GM21367 (cell line): ENCODE data around the gene KRT35.

Experiments used
- ATAC-seq: cut with Tn5 transposase; IDR thresholded peaks from one replicate; pipeline ENCODE4 v1.9.1; 2021; ENCODE audit not compliant: unreplicated experiment

KRT35 gene

GRCh38 chr17:41512546-41513167, 31.7 kb upstream of the KRT35 start:
- ATAC-seq: no peak

DNA sequence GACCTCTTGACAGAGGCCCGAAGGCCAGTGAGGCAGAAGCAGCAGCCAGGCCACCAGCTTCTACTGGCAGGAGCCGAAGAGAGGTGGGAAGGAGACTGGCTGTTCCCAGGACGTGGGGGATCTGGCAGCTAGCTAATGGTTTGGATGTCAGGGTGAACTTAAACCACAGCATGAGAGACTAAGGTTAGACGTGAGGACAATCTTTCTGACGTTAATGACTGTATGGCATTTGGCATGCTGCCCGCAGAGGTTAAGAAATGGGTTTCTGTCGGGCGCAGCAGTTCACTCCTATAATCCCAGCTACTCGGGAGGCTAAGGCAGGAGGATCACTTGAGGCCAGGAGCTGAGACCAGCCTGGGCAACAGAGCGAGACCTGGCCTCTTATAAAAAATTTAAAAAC, 30.8 kb upstream of the KRT35 start:
- ATAC-seq: no peak

GRCh38 chr17:41511116-41511515, 30.2 kb upstream of the KRT35 start:
- ATAC-seq: no peak

- ATAC-seq: no peak
Observed at GRCh38 chr17:41510251-41511065, 29.5 kb upstream of the KRT35 start.

DNA sequence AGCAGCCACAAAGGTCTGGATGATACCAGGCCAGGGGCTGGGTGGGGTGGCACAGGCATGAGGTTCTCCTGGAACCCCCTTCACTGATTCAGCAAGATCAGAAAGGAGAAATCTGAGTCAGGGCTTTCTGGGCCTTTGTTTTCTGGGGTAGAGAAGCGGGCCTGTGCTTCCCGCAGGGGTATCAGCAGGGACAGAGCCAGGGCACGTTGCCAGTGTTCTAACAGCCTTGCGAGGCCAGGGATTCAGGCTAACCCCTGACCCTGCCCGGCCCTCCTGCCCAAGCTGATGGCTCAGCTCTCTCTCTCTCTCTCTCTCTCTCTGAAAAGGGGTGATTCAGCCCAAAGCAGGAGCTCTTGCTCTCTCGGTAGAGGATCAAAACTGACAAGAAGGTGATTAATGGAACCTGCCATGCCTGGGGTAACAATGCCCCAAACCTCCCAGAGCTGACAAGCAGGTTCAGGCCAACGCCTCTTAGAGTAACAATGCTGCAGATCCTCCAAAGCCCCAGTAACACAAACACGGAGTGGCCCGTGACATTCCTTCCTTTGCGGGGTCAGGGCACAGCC, 26.4 kb upstream of the KRT35 start:
- no peak for ATAC-seq

- ATAC-seq: no peak
Observed at GRCh38 chr17:41505809-41506767, 25.1 kb upstream of the KRT35 start.

- ATAC-seq: no peak
Observed at GRCh38 chr17:41505007-41505808, 24.3 kb upstream of the KRT35 start, which contains the start of gene KRT13. TSS of gene KRT13 (minus strand) at chr17:41505612. CDS start at chr17:41505550, 62 bp downstream.

DNA sequence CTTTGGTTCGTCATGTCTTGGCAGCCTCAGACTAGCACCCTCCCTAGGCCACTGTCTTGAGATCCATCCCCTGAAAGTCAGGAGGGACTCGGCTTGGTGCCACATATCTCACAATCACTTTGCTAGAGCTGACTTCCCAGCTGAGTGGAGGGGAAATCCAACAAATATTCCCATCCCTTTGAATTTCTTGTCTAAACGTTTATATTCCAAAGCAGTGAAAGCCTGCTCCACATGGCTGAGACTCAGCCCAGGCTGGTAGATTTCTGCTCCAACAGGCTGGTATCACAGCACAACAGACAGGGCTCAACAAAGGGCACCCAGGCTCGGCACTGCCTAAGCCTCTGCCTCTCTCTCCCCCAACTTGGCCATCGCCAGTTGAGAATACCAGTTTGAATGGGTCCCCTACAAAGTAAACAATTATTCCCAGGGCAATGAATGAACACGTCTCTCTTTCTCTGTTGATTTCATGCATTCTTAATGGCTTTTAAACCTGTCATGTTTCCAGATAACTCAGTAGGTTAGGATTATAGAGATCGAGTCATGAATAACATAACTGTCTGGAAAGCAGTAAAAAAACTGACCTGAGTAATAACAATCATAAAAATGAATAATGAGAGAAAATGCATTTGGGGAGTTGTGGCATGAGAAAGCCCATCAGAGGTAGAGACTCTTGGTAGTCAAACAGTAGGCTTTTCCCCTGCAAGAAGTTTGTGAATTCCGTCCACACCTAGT, 23.5 kb upstream of the KRT35 start:
- no peak for ATAC-seq

- ATAC-seq: no peak
Observed at GRCh38 chr17:41503202-41503601, 22.3 kb upstream of the KRT35 start.

DNA sequence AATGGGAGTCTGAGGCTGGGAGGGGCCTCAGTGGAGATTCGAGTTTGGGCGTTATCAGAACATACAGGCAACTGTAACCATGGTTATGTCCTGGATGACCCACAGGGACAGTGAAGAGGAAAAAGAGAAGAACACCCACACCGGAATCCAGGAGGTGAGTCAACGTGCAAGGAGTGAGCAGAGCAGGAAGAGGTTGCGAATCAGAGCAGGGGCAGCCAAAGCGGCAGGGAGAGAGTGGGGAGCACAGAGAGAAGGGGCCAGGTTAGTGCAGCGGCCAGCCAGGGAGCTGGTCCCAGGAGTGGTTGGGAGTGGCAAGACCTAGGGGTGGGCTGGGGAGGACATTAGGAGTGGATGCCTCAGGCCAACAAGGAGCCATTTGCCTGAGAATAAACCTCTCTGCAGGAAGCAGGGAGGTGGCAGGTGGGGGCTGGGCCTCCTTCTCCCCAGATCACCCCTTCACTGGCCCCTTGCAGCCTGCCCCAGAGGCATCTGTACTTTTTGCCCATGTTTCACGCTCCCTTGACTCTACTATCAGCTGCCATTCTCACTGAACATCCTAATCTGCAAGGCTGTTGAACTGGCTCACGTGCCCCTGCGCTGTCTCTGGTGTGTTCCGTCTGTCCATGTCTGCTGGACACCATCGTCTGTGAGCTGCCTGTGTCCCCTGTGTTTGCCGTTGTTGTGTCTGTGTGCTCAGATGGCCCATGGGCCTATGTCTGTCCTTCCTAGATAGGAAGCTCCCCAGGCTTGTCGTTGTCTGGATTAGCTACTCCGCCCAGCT, 19.4 kb upstream of the KRT35 start:
- no peak for ATAC-seq

DNA sequence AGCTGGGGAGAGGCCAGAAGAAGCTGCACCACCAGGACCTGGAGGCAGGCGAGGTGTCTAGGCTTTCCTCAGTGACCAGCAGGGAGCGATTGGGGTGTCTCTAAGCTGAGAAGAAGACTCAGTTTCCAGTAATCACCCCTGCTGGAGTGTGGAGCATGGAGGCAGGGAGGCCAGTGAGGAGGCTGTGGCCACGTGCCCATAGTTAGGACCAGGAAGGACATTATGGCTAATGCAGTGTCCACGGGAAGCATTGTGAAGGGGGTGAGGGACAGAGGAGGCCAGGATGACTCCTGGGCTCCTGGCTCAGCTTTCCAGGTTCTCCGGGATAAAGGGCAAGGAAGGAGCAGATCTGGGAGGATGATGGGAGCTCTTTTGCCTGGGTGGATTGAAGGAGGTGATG, 18.8 kb upstream of the KRT35 start:
- ATAC-seq: no peak

DNA sequence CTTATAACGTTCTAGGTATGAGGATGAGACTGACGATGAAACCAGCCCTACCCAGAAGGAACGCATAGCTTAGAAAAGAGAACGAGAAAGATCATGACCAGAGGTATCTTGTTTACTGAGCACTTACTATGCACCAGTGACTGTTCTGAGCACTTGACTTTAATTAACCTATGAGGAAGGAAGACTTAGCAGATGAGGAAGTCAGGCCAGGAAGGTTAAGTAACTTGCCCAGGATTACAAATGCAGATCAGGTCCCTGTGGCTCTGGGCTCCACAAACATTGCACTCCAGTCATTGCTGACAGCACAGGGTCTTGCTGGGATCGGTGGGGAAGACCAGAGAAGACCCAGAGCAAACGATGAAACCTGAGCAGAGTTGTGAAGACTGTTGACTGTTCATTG, 17.3 kb upstream of the KRT35 start:
- no peak for ATAC-seq

DNA sequence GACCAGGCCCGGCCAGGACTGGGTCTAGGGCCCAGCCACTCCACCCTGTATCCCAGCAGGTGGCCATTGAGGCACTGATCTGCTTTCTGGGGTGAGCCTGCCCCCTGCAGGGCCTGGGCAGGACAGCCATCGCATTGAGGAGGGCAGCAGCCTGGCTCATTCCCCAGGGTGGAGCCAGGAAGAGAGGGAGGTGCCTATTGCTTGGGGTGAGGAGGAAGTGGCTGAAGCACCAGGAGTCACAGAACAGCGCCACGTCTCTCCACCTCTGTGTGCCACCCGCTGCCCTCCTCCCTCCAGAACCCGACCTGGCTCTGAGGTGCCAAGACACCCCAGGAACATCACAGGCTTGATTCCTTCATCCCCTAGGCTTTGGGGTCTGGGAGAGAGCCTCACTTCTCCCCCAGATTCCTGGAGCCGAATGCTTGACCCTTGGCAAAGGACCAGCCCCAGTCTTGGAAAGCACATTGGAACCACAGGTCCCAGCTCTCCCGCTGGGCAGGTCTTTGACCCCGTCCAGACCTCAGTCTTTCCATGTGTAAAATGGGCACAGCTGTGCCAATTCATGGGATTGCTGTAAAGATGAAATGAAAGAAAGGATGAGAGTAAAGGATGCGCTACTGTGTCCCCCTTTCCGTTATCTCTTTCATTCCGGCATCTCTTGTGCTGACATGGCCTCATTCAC, 16.0 kb upstream of the KRT35 start:
- ATAC-seq: peak; percentile 70

GRCh38 chr17:41494524-41494923, 13.6 kb upstream of the KRT35 start:
- no peak for ATAC-seq

DNA sequence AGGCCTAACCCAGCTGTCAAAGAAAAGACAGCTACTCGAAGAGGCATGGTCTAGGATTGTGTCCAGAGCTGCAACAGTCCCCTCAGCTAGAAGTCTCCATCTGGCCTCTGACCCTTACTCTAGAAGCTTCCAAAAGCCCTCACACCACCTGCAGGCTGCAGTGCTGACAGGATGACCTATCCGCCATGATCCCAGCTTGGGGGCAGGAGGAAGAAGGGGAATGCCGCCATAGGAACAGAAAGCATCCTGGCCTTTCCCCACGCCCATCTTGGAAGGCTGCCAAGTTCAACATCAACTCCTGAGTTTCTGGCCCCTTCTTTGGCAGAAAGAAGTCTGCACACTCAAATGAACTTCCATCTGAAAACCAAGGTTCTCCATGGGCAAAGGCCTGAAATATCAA, 11.8 kb upstream of the KRT35 start:
- no peak for ATAC-seq

GRCh38 chr17:41492351-41492750, 11.4 kb upstream of the KRT35 start:
- ATAC-seq: no peak

DNA sequence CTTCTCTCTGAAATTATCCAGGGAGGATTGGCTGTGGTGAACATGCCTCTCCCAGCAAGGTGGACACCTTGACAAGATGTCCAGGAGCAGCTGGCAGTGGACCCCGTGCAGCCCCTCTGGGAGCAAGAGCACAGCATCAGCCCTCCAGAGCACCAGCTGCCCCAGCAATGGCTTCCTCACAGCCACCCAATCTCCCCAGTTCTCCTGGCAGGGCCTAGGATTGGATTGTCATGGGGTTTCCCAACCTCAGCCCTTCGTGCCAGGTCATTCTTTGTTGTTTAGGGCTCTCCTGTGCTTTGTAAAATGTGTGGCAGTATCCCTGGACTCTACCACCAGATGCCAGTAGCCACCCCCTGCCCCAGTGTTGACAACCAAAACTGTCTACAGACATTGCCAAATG, 10.5 kb upstream of the KRT35 start:
- no peak for ATAC-seq
